Thyroid gland (tissue), 4 donors: ENCODE measurements around the gene ZNF143. TPM values are rescaled to one million over a fixed set of nuclear protein-coding genes. Genes with fewer than 3 reads are reported as not detected.

Experiments
- DNase-seq, 2 donors: peaks; one replicate each; pipeline ENCODE4 v3.0.0-alpha.2; 2019
- H3K27ac ChIP-seq, 3 donors: fragments of 200-600 bp; sonication (generic); 1 replicate in 2 of 3; 2 replicates in 1 of 3; pipeline ENCODE4 v1.5.1; 2016 to 2019; ENCODE audit warnings: mild to moderate bottlenecking in 1 of 3, moderate library complexity in 1 of 3
- H3K27me3 ChIP-seq: fragments of 200-600 bp; sonication (generic); one replicate; pipeline ENCODE4 v1.5.1; 2019
- H3K36me3 ChIP-seq, 2 donors: fragments of 200-600 bp; sonication (generic); one replicate each; pipeline ENCODE4 v1.5.1; 2016 to 2019
- H3K4me1 ChIP-seq, 2 donors: fragments of 200-600 bp; sonication (generic); one replicate each; pipeline ENCODE4 v1.5.1; 2017 to 2019
- H3K4me3 ChIP-seq, 3 donors: fragments of 200-600 bp; sonication (generic); replicated peaks in 1 of 3; 1 replicate in 2 of 3; 2 replicates in 1 of 3; pipeline ENCODE4 v1.5.1; 2016; ENCODE audit warnings: mild to moderate bottlenecking in 1 of 3
- H3K9me3 ChIP-seq: fragments of 200-600 bp; sonication (generic); one replicate; pipeline ENCODE4 v1.5.1; 2017
- POLR2A ChIP-seq, 2 donors: fragments of 450-650 bp; IDR thresholded peaks; one replicate each; pipeline ENCODE4 v1.6.1; 2017; ENCODE audit warnings: antibody characterized with exemption in 2 of 2, mild to moderate bottlenecking in 2 of 2, moderate library complexity in 1 of 2
- WGBS, 2 donors: methylation state at CpG; one replicate each; pipeline ENCODE4 v1.1.5; 2017; 5-methylcytosine and 5-hydroxymethylcytosine counted together
- intact Hi-C: fragments of 100-400 bp; cut with DNase I; formaldehyde crosslinking; loops from one replicate; pipeline ENCODE4 v1.15.1; 2023
- total RNA-seq, 4 donors: library from RNA; depleted of rRNA; stranded (reverse); fragments of >200 nt; gene quantifications; one replicate each; pipeline ENCODE4 v1.2.3, GENCODE V29; 2016
- TF ChIP-seq, protein P1 (sequence below), 6 experiments: fragments of 200-600 bp in 3 of 6; fragments of 450-650 bp in 3 of 6; sonication (generic) in 3 of 6; IDR thresholded peaks; one replicate each; pipeline ENCODE4 v1.5.1; 2016 to 2019; ENCODE audit warnings: antibody characterized with exemption in 6 of 6, mild to moderate bottlenecking in 2 of 6, inconsistent platforms in 1 of 6, moderate library complexity in 1 of 6

The ZNF143 gene
- total RNA-seq, 4 donors from 2014 or later, result 16.3 to 26.1 (median 21.1) TPM

DNA sequence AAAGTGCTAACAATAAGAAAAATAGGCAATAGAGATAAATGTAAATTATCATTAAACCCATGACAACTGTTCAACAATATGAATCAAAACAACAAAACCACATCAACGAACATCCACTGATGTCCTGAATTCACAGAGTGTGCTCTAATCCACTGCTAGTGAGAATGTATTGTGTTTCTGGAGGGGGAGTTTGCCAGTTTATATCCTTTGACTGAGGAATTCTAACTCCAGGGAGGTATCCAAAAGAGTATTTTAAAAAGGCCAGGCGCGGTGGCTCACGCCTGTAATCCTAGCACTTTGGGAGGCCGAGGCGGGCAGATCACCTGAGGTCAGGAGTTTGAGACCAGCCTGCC lies 110.9 kb downstream of the ZNF143 start:
- no peaks in the 10 kb centered on the region for H3K9me3 ChIP-seq

DNA sequence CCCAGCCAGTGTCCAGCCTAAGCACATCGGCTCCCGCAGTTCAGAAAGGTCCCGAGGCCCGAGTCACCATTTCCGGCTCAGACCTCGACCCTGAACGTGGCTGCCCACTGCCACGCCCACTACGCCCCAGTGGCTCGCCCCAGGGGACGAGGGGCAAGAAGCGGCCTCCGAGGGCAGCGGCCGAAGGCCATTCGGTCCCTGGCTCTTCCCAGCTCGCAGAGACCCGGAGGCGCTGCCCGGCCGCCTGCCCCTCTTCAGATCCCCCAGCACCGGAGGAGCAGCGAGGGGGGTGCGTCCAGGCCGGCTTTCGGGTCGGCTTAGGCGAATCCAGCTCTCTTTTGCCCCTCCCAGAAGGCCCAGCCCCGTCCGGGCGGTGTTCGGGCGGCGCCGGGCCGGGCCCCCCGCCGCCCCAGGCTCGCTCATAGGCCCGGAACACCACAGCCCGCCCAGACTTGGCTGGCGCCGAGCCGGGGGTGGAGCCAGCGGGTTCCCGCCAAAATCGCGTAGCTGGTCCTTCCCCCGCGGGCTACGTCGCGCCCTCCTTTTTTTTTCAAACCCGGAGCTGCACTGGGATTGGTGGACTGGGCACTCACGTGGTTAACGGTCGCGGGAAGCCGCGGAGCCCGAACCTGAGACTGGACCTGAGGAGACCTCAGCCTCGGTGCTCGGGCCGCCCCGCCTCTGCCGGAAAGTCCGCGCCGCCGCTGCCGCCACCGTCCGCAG lies 112.4 kb downstream of the ZNF143 start, which contains the start of gene WEE1:
Gene WEE1 (plus strand): TSS at position 619 of the 723 bp plus-strand sequence. CDS start 264 bp downstream, outside the sequence.
- peak; percentile 98 to 99 for DNase-seq
- WGBS, 2 donors, result 0% methylated on average over 11 to 14 of the region's 73 CpGs
- H3K27me3 ChIP-seq, result no peaks in the 10 kb centered on the region
- intact Hi-C loops, result no loop called here
- H3K4me3 ChIP-seq, result peak within 1 kb of the TSS; percentile 54 to 84 (median 63)
- H3K36me3 ChIP-seq, result no peaks in the 10 kb centered on the region
- peak within 1 kb of the TSS; percentile 96 to 99 (median 97) for H3K27ac ChIP-seq
- TF ChIP-seq, protein P1, sequence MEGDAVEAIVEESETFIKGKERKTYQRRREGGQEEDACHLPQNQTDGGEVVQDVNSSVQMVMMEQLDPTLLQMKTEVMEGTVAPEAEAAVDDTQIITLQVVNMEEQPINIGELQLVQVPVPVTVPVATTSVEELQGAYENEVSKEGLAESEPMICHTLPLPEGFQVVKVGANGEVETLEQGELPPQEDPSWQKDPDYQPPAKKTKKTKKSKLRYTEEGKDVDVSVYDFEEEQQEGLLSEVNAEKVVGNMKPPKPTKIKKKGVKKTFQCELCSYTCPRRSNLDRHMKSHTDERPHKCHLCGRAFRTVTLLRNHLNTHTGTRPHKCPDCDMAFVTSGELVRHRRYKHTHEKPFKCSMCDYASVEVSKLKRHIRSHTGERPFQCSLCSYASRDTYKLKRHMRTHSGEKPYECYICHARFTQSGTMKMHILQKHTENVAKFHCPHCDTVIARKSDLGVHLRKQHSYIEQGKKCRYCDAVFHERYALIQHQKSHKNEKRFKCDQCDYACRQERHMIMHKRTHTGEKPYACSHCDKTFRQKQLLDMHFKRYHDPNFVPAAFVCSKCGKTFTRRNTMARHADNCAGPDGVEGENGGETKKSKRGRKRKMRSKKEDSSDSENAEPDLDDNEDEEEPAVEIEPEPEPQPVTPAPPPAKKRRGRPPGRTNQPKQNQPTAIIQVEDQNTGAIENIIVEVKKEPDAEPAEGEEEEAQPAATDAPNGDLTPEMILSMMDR (IDR thresholded peaks at IDR 0.05), result no peak
- peak; percentile 92 to 97 for TF ChIP-seq POLR2A (IDR thresholded peaks at IDR 0.05)
- no peaks in the 10 kb centered on the region for H3K9me3 ChIP-seq
- peaks cover 36 to 39% of the 10 kb centered on the region in 2 donors for H3K4me1 ChIP-seq

More for the DNA sequence above, 110.9 kb downstream of the ZNF143 start:
- Histone ChIP-seq H3K4me1 (peaks cover 45 to 50% of the 10 kb centered on the region in 2 donors), H3K27me3 (no peaks in the 10 kb centered on the region), H3K36me3 (no peaks in the 10 kb centered on the region), H3K4me3 (no peak overlapping the region), H3K27ac (peak overlapping the region; percentile 96 to 99 (median 97))
- 92 to 94% methylated on average over 6 of the region's 6 CpGs for WGBS, 2 donors
- TF ChIP-seq, protein P1 (IDR thresholded peaks at IDR 0.05), result no peak
- no peak for TF ChIP-seq POLR2A (IDR thresholded peaks at IDR 0.05)
- intact Hi-C loops, result no loop called here
- no peak for DNase-seq

DNA sequence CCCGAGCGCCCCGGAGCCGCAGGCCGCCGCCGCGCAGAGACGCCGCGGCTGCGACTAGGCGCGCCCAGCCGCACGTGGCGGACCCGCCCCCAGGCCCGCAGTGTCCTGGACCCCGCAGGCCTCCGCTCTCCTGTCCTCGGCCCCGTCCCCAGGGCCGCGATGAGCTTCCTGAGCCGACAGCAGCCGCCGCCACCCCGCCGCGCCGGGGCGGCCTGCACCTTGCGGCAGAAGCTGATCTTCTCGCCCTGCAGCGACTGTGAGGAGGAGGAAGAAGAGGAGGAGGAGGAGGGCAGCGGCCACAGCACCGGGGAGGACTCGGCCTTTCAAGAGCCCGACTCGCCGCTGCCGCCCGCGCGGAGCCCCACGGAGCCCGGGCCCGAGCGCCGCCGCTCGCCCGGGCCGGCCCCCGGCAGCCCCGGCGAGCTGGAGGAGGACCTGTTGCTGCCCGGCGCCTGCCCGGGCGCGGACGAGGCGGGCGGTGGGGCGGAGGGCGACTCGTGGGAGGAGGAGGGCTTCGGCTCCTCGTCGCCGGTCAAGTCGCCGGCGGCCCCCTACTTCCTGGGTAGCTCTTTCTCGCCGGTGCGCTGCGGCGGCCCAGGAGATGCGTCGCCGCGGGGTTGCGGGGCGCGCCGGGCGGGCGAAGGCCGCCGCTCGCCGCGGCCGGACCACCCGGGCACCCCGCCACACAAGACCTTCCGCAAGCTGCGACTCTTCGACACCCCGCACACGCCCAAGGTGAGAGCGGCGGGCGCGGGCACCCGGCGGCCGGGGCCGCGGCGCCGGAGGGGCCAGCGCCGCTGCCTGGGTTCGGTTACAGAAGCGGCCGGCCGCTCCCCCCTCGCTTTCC lies 113.2 kb downstream of the ZNF143 start:
- intact Hi-C loops, result no loop called here
- peak in 1 of 2 donors; percentile 37 for DNase-seq
- peak overlapping the region; percentile 44 to 84 (median 63) for H3K4me3 ChIP-seq
- H3K27ac ChIP-seq, result peak overlapping the region; percentile 69 to 99 (median 95)
- TF ChIP-seq, protein P1 (IDR thresholded peaks at IDR 0.05), result peak in 1 of 6 experiments; percentile 9
- TF ChIP-seq POLR2A (IDR thresholded peaks at IDR 0.05), result peak in 1 of 2 donors; percentile 72
- WGBS, 2 donors, result 1% methylated on average over 19 to 25 of the region's 122 CpGs
- H3K4me1 ChIP-seq, result peaks cover 30 to 38% of the 10 kb centered on the region in 2 donors
- no peaks in the 10 kb centered on the region for H3K27me3 ChIP-seq
- H3K36me3 ChIP-seq, result no peaks in the 10 kb centered on the region
- H3K9me3 ChIP-seq, result no peaks in the 10 kb centered on the region

DNA sequence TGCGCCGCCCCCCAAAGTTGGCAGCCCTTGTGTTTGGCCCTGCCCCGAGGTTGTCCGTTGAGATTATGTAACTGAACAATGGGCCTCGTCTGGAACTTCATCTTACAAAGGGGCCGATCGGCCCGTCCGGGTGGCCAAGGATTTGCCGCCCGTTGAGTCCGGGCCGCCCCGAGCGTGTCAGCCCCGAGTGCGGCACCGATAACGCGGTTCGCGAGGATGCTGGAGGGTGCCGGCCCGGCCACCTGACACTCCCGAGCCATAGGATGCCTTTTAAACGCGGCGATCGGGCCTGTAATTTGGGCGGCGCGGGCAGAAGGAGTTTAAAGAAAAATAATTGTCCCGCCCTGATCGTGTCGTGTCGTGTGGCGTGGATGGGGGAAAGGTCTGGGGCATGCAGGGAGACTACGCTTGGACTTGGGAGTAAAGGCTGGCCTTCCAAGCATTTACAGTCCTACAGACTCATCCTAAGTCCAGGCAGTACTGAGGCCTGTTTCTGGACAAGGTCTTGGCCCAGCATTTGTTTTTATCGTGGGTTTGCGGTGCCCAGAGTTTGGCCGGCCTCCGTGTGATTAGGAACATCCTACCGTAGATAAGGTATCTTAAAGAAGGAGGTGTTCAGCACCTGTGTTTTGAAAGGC lies 113.9 kb downstream of the ZNF143 start:
- peak overlapping the region; percentile 69 to 99 (median 95) for H3K27ac ChIP-seq
- peak; percentile 38 to 41 for DNase-seq
- TF ChIP-seq, protein P1 (IDR thresholded peaks at IDR 0.05), result no peak
- peak in 1 of 2 donors; percentile 22 for TF ChIP-seq POLR2A (IDR thresholded peaks at IDR 0.05)
- WGBS, 2 donors, result 0 to 1% methylated on average over 20 of the region's 43 CpGs
- H3K36me3 ChIP-seq, result no peaks in the 10 kb centered on the region
- H3K4me3 ChIP-seq, result peak overlapping the region; percentile 43 to 84 (median 63)
- no peaks in the 10 kb centered on the region for H3K27me3 ChIP-seq
- H3K9me3 ChIP-seq, result no peaks in the 10 kb centered on the region
- intact Hi-C loops, result no loop called here
- peaks cover 23 to 34% of the 10 kb centered on the region in 2 donors for H3K4me1 ChIP-seq
